K562 treated with DMSO at 1 percent for 12 hours (cell line): ENCODE results near the gene PCDHB14. TPM values are rescaled to one million over a fixed set of nuclear protein-coding genes. Genes with fewer than 3 reads are reported as not detected.

Experiments used
- total RNA-seq: library from RNA; unstranded; fragments of 300-600 nt; gene quantifications from 2 replicates; pipeline ENCODE4 v1.2.3, GENCODE V29; 2022; ENCODE audit not compliant: insufficient read depth

PCDHB14 gene
- total RNA-seq, result not detected in 2 replicates

DNA sequence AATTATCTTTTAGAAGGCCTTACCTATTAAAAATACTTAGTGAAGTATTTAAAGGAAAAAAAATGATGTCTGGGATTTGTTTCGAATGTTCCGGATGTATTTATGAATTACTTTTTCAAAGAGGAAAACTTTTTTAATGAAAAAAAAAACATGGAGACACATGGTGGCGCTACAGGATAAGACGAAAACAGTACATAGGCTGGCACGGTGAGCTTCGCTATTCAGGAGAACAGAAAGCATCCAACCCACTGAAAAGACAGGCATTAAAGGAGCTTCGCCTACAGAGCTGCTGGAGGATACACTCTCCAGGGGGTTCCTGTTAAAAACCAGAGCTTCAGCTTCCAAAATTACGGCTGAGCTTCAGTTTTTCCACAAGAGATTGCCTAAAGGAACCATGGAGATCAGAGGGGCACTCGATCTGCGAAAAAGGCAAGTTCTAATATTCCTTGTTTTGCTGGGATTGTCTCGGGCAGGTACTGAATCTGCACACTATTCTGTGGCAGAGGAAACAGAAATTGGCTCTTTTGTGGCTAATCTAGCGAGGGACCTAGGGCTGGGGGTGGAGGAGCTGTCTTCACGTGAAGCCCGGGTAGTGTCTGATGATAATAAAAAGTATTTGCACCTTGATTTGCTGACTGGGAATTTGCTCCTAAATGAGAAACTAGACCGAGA, at the start of gene PCDHB14:
TSS of gene PCDHB14 (plus strand) at position 232 of the 672 bp plus-strand sequence. CDS start at position 395, 163 bp downstream.

DNA sequence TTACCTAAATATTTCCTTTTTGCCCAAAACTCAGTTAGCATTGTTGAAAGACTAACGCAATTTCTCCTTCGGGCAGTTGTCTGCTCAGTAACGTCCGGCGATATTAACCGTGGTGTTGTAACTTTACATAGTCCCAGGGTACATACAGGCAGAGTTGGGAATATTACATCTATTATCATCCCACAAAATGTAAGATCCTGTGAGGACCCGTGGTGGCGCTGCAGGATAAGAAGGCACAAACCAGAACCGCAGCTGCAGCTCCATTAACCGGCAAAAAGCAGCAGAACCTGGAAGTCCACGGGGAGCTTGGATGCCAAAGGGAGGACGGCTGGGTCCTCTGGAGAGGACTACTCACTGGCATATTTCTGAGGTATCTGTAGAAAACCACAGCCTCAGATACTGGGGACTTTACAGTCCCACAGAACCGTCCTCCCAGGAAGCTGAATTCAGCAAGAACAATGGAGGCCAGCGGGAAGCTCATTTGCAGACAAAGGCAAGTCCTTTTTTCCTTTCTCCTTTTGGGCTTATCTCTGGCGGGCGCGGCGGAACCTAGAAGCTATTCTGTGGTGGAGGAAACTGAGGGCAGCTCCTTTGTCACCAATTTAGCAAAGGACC, 45.5 kb upstream of the PCDHB14 start, which contains the start of gene PCDHB8:
TSS of gene PCDHB8 (plus strand) at position 214 of the 615 bp plus-strand sequence. CDS start at position 459, 245 bp downstream.

DNA sequence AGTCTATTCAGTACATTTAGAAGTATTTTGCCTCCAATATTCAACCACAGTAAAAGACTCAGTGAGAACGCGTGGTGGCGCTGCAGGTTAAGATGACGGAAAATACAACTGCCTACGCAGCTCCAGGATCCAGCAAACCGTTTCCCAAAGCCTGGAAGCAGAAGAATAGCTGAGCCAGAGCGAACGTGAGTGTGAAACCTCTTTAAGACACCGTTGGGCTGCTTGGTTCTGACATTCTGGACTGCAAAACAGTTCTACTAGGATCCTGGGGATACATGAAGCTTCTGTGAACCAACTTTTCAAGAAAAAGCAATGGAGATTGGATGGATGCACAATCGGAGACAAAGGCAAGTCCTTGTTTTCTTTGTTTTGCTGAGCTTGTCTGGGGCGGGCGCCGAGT, 40.9 kb upstream of the PCDHB14 start, which contains the start of gene PCDHB16:
TSS of gene PCDHB16 (plus strand) at position 140 of the 400 bp plus-strand sequence. CDS start at position 313, 173 bp downstream.

DNA sequence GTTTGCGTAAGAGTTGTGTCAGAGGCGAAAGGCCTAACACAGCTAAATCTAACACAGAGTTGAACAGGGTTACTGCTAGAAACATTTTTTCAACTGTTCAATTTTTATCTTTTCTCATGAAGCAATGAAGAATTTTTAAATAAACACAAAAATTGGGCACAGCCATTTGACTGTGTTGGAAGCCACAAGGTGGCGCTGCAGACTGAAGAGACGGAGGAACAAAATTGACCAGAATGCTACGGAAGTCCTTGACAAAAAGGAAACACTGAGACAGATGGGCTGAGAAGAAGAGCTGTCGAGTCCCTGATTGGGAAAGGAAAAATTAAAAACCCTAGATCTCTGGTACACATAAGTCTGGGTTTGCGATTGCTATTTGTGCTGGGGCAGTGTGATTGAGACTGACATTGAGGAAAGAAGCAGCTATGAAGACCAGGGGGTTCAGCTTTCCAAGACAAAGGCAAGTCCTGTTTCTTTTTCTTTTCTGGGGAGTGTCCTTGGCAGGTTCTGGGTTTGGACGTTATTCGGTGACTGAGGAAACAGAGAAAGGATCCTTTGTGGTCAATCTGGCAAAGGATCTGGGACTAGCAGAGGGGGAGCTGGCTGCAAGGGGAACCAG, 36.1 kb upstream of the PCDHB14 start, which contains the start of gene PCDHB9:
TSS of gene PCDHB9 (plus strand) at position 265 of the 616 bp plus-strand sequence. CDS start at position 423, 158 bp downstream.

DNA sequence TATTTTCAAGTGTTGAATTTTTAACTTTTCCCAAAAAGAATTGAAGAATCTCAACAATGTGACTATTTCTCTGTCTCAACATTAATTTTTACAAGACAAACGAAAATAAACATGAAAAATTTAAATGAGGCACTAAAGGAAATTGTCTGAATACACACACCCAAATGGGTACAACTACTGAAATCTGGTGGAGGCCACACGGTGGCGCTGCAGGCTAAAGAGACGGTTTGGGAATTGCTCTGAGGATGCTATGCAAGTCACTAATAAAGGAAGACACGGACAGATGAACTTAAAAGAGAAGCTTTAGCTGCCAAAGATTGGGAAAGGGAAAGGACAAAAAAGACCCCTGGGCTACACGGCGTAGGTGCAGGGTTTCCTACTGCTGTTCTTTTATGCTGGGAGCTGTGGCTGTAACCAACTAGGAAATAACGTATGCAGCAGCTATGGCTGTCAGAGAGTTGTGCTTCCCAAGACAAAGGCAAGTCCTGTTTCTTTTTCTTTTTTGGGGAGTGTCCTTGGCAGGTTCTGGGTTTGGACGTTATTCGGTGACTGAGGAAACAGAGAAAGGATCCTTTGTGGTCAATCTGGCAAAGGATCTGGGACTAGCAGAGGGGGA, 30.9 kb upstream of the PCDHB14 start, which contains the start of gene PCDHB10:
TSS of gene PCDHB10 (plus strand) at position 244 of the 616 bp plus-strand sequence. CDS start at position 444, 200 bp downstream.

DNA sequence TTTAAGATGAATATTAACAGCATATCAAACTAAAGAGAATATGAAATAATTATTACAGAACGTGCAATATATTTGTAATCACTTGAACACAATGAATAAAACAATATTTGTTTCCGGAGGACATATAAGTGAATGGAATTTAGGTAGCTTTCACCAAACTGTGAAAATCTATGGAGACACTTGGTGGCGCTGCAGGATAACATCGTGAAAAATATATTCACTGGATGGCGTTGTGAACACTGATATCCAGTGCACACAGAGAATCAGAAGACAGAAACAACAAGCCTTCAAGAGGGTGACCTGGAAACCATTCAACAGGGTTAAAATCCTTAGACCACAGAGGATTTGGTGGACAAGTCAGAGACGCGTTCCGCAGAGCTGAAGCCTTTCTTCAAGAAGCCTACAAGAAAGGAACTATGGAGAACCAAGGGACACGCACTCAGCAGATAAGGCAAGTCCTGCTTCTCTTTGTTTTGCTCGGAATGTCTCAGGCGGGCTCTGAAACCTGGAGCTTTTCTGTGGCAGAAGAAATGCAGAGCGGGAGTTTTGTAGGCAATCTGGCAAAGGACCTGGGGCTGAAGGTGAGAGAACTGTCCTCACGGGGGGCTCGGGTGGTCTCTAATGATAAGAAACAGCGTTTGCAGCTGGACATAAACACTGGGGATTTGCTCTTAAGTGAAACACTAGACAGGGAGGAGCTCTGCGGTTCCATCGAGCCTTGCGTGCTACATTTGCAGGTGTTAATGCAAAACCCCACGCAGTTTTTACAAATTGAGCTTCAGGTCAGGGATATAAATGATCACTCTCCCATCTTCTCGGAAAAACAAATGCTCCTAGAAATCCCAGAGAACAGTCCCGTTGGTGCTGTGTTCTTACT, 23.5 kb upstream of the PCDHB14 start, which contains the start of gene PCDHB11:
TSS of gene PCDHB11 (plus strand) at position 269 of the 877 bp plus-strand sequence. CDS start at position 417, 148 bp downstream.

DNA sequence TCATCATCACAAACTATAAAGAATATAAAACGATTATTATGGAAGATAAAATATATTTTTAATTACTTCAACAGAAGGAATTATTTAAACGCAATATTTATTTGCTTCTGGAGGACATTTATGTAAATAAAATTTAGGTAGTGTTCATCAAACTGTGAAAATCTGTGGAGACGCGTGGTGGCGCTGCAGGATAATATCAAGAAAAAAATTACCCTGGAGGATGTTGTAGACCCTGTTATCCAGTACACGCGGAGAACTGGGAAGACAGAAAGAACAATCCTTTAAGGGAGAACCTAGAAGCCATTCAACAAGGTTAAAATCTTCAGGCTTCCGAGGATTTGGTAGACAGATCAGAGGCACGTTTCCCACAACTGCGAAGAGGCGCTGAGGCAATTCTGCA, 14.7 kb upstream of the PCDHB14 start, which contains the start of gene PCDHB12:
TSS of gene PCDHB12 (plus strand) at position 242 of the 400 bp plus-strand sequence. CDS start 189 bp downstream, outside the sequence.

DNA sequence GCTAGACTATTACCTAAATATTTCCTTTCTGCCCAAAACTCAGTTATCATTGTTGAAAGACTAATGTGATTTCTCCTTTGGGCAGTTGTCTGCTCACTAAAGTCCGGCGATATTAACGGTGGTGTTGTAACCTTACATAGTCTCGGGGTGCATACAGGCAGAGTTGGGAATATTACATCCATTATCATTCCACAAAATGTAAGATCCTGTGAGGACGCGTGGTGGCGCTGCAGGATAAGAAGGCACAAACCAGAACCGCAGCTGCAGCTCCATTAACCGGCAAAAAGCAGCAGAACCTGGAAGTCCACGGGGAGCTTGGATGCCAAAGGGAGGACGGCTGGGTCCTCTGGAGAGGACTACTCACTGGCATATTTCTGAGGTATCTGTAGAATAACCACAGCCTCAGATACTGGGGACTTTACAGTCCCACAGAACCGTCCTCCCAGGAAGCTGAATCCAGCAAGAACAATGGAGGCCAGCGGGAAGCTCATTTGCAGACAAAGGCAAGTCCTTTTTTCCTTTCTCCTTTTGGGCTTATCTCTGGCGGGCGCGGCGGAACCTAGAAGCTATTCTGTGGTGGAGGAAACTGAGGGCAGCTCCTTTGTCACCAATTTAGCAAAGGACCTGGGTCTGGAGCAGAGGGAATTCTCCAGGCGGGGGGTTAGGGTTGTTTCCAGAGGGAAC, 9.3 kb upstream of the PCDHB14 start, which contains the start of gene PCDHB13:
TSS of gene PCDHB13 (plus strand) at position 264 of the 684 bp plus-strand sequence. CDS start at position 469, 205 bp downstream.

DNA sequence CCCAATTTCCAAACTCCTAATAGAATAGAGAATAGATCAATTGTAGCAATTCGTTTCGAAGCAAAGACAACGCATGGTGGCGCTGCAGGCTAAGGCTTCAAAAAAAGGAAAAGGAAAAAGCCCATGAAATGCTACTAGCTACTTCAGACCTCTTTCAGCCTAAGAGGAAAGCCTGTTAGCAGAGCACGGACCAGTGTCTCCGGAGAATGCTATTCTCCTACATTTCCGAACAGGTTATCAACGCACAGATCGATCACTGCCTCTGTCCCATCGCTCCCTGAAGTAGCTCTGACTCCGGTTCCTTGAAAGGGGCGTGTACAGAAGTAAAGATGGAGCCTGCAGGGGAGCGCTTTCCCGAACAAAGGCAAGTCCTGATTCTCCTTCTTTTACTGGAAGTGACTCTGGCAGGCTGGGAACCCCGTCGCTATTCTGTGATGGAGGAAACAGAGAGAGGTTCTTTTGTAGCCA, 22.1 kb downstream of the PCDHB14 start, which contains the start of gene PCDHB15:
TSS of gene PCDHB15 (plus strand) at position 146 of the 468 bp plus-strand sequence. CDS start at position 330, 184 bp downstream.

Other genes starting within 250 kb of the PCDHB14 start
- not detected in 2 replicates for gene PCDHB1, start 172.0 kb upstream of the PCDHB14 start, total RNA-seq
- gene PCDHB2, start 128.7 kb upstream of the PCDHB14 start, total RNA-seq, result 0.14 TPM in 1 of 2 replicates, not detected in the other
- gene PCDHB3, start 122.9 kb upstream of the PCDHB14 start, total RNA-seq, result not detected in 2 replicates
- not detected in 2 replicates for gene PCDHB4, start 101.5 kb upstream of the PCDHB14 start, total RNA-seq
- 0.25 TPM in 1 of 2 replicates, not detected in the other for gene PCDHB5, start 88.1 kb upstream of the PCDHB14 start, total RNA-seq
- not detected in 2 replicates for gene PCDHB6, start 73.3 kb upstream of the PCDHB14 start, total RNA-seq
- gene PCDHB7, start 50.7 kb upstream of the PCDHB14 start, total RNA-seq, result not detected in 2 replicates
- not detected in 2 replicates for gene PCDHB8, start 45.6 kb upstream of the PCDHB14 start, total RNA-seq
- 0.15 TPM in 1 of 2 replicates, not detected in the other for gene PCDHB16, start 41.0 kb upstream of the PCDHB14 start, total RNA-seq
- gene PCDHB9, start 36.2 kb upstream of the PCDHB14 start, total RNA-seq, result not detected in 2 replicates
- not detected in 2 replicates for gene PCDHB10, start 31.0 kb upstream of the PCDHB14 start, total RNA-seq
- gene PCDHB11, start 23.7 kb upstream of the PCDHB14 start, total RNA-seq, result not detected in 2 replicates
- not detected in 2 replicates for gene PCDHB12, start 14.6 kb upstream of the PCDHB14 start, total RNA-seq
- gene PCDHB13, start 9.4 kb upstream of the PCDHB14 start, total RNA-seq, result 0.26 TPM in 1 of 2 replicates, not detected in the other
- gene PCDHB15, start 22.1 kb downstream of the PCDHB14 start, total RNA-seq, result 0.33 TPM in 1 of 2 replicates, not detected in the other
- gene SLC25A2, start 80.7 kb downstream of the PCDHB14 start, total RNA-seq, result not detected in 2 replicates
- 75.1 and 124 TPM in 2 replicates for gene TAF7, start 97.4 kb downstream of the PCDHB14 start, total RNA-seq
- gene PCDHGA1, start 107.2 kb downstream of the PCDHB14 start, total RNA-seq, result 0.19 TPM in 1 of 2 replicates, not detected in the other
- gene PCDHGA2, start 115.4 kb downstream of the PCDHB14 start, total RNA-seq, result 0.79 TPM in 1 of 2 replicates, not detected in the other
- 0.30 and 1.1 TPM in 2 replicates for gene PCDHGA3, start 120.5 kb downstream of the PCDHB14 start, total RNA-seq
- gene PCDHGB1, start 126.8 kb downstream of the PCDHB14 start, total RNA-seq, result 0.28 TPM in 1 of 2 replicates, not detected in the other
- 1.7 TPM in 1 of 2 replicates, not detected in the other for gene PCDHGA4, start 131.7 kb downstream of the PCDHB14 start, total RNA-seq
- 0.52 TPM in 1 of 2 replicates, not detected in the other for gene PCDHGB2, start 136.7 kb downstream of the PCDHB14 start, total RNA-seq
- 0.33 TPM in 1 of 2 replicates, not detected in the other for gene PCDHGA5, start 140.8 kb downstream of the PCDHB14 start, total RNA-seq
- gene PCDHGB3, start 146.9 kb downstream of the PCDHB14 start, total RNA-seq, result 1.2 TPM in 1 of 2 replicates, not detected in the other
- 0.13 and 0.52 TPM in 2 replicates for gene PCDHGA6, start 150.5 kb downstream of the PCDHB14 start, total RNA-seq
- 0.23 TPM in 1 of 2 replicates, not detected in the other for gene PCDHGA7, start 159.4 kb downstream of the PCDHB14 start, total RNA-seq
- gene PCDHGB4, start 164.4 kb downstream of the PCDHB14 start, total RNA-seq, result 0.23 TPM in 1 of 2 replicates, not detected in the other
- gene PCDHGA8, start 169.3 kb downstream of the PCDHB14 start, total RNA-seq, result 0.36 and 0.68 TPM in 2 replicates
- 0.50 and 0.74 TPM in 2 replicates for gene PCDHGB5, start 174.6 kb downstream of the PCDHB14 start, total RNA-seq
- gene PCDHGA9, start 179.4 kb downstream of the PCDHB14 start, total RNA-seq, result 0.39 TPM in 1 of 2 replicates, not detected in the other
- not detected in 2 replicates for gene PCDHGB6, start 184.7 kb downstream of the PCDHB14 start, total RNA-seq
- gene PCDHGA10, start 189.6 kb downstream of the PCDHB14 start, total RNA-seq, result 0.19 TPM in 1 of 2 replicates, not detected in the other
- not detected in 2 replicates for gene PCDHGB7, start 194.3 kb downstream of the PCDHB14 start, total RNA-seq
- not detected in 2 replicates for gene PCDHGA11, start 197.7 kb downstream of the PCDHB14 start, total RNA-seq
- not detected in 2 replicates for gene PCDHGA12, start 207.2 kb downstream of the PCDHB14 start, total RNA-seq